GM21576 (cell line): ENCODE measurements around the gene GPR15.
A peak's percentile ranks its signal among the peaks of the same experiment; 100 is the strongest.

Source experiments
- ATAC-seq: cut with Tn5 transposase; IDR thresholded peaks from one replicate; pipeline ENCODE4 v1.9.1; 2021; ENCODE audit warnings: mild to moderate bottlenecking, moderate library complexity; ENCODE audit not compliant: unreplicated experiment

Gene GPR15

GRCh38 chr3:98531622-98532274, at the start of gene GPR15:
TSS of gene GPR15 (plus strand) at chr3:98531978. CDS start at chr3:98532034, 56 bp downstream.
- ATAC-seq: peak; percentile 31

- no peak for ATAC-seq
Observed at GRCh38 chr3:98482717-98483482, 48.9 kb upstream of the GPR15 start.

- ATAC-seq: no peak
Observed at GRCh38 chr3:98483626-98484025, 48.2 kb upstream of the GPR15 start.

GRCh38 chr3:98497381-98497780, 34.4 kb upstream of the GPR15 start, which contains the start of gene OR5K2:
TSS of gene OR5K2 (plus strand) at chr3:98497681. CDS start at chr3:98497681, 0 bp downstream.
- no peak for ATAC-seq

- ATAC-seq: no peak
Observed at GRCh38 chr3:98500019-98500418, 31.8 kb upstream of the GPR15 start.

GRCh38 chr3:98501270-98501669, 30.5 kb upstream of the GPR15 start:
- ATAC-seq: no peak

GRCh38 chr3:98501863-98502576, 29.8 kb upstream of the GPR15 start:
- ATAC-seq: no peak

GRCh38 chr3:98504539-98504938, 27.2 kb upstream of the GPR15 start:
- no peak for ATAC-seq

GRCh38 chr3:98508582-98508981, 23.2 kb upstream of the GPR15 start:
- no peak for ATAC-seq

GRCh38 chr3:98512576-98512975, 19.2 kb upstream of the GPR15 start:
- ATAC-seq: no peak

GRCh38 chr3:98513091-98513511, 18.7 kb upstream of the GPR15 start:
- no peak for ATAC-seq

- ATAC-seq: no peak
Observed at GRCh38 chr3:98513736-98514135, 18.0 kb upstream of the GPR15 start.

- no peak for ATAC-seq
Observed at GRCh38 chr3:98514948-98515347, 16.8 kb upstream of the GPR15 start.

- no peak for ATAC-seq
Observed at GRCh38 chr3:98518816-98519215, 13.0 kb upstream of the GPR15 start.

- ATAC-seq: no peak
Observed at GRCh38 chr3:98519351-98519750, 12.4 kb upstream of the GPR15 start.

GRCh38 chr3:98521897-98522543, 9.8 kb upstream of the GPR15 start:
- ATAC-seq: peak; percentile 29

GRCh38 chr3:98522544-98523281, 9.1 kb upstream of the GPR15 start, which contains the start of gene CLDND1:
TSS of gene CLDND1 (minus strand) at chr3:98522902. CDS start at chr3:98521424, 1,478 bp downstream.
- peak; percentile 89 for ATAC-seq

- no peak for ATAC-seq
Observed at GRCh38 chr3:98525494-98525893, 6.3 kb upstream of the GPR15 start.

GRCh38 chr3:98528474-98529346, 3.1 kb upstream of the GPR15 start:
- no peak for ATAC-seq
